GM12875 (cell line): ENCODE results near the gene SLC40A1.
A peak's percentile ranks its signal among the peaks of the same experiment; 100 is the strongest.

Source experiments
- H3K4me3 ChIP-seq: one replicate; pipeline ENCODE4 v1.5.1; 2011; ENCODE audit warnings: low read depth, low read length, control low read depth
- TF ChIP-seq, protein P1 (sequence below): IDR thresholded peaks from 2 replicates; pipeline ENCODE4 v1.5.1; 2011; ENCODE audit warnings: low read depth, mild to moderate bottlenecking, control low read depth, inconsistent platforms, low read length, moderate library complexity, borderline replicate concordance; ENCODE audit not compliant: insufficient read depth

SLC40A1 gene, protein sequence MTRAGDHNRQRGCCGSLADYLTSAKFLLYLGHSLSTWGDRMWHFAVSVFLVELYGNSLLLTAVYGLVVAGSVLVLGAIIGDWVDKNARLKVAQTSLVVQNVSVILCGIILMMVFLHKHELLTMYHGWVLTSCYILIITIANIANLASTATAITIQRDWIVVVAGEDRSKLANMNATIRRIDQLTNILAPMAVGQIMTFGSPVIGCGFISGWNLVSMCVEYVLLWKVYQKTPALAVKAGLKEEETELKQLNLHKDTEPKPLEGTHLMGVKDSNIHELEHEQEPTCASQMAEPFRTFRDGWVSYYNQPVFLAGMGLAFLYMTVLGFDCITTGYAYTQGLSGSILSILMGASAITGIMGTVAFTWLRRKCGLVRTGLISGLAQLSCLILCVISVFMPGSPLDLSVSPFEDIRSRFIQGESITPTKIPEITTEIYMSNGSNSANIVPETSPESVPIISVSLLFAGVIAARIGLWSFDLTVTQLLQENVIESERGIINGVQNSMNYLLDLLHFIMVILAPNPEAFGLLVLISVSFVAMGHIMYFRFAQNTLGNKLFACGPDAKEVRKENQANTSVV

DNA sequence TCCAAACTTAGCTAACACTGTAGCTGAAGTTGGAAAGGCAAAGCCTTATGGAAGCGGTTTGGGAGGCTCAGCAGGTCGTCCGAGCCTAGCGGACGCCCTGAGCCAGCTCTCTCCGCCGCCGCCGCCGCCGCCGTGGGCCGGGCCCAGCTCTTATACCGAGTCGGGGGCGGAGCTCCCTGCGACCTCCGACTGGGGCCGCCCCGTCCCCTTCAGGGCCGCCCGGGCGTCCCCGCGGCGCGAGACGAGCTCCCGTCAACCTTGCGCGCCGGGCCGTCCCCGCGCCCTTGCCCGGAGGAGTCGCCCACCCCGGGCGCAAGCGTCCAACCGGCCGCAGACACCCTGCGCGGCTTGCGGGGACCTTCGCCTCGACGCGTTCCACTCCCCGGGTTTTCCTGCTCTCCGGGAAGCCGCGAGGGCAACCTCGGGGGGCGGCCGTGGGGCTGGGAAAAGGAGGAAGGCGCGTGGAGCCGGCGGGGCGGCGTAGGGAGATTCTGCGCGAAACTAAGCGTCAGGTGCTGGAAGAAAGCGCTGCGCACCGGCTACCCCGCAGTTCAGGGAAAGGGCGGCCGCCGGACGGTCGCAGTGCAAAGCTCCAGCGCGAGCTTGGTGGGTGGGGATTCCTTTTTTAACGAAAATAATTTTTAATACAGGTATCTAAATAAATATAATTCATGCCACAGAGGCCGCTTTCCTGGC, at the start of gene SLC40A1:
SLC40A1 (minus strand) TSS at position 129 of the 696 bp plus-strand sequence. CDS start 326 bp downstream, outside the sequence.
- peak within 1 kb of the TSS; percentile 33 for H3K4me3 ChIP-seq
- TF ChIP-seq, protein P1, sequence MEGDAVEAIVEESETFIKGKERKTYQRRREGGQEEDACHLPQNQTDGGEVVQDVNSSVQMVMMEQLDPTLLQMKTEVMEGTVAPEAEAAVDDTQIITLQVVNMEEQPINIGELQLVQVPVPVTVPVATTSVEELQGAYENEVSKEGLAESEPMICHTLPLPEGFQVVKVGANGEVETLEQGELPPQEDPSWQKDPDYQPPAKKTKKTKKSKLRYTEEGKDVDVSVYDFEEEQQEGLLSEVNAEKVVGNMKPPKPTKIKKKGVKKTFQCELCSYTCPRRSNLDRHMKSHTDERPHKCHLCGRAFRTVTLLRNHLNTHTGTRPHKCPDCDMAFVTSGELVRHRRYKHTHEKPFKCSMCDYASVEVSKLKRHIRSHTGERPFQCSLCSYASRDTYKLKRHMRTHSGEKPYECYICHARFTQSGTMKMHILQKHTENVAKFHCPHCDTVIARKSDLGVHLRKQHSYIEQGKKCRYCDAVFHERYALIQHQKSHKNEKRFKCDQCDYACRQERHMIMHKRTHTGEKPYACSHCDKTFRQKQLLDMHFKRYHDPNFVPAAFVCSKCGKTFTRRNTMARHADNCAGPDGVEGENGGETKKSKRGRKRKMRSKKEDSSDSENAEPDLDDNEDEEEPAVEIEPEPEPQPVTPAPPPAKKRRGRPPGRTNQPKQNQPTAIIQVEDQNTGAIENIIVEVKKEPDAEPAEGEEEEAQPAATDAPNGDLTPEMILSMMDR: no peak

DNA sequence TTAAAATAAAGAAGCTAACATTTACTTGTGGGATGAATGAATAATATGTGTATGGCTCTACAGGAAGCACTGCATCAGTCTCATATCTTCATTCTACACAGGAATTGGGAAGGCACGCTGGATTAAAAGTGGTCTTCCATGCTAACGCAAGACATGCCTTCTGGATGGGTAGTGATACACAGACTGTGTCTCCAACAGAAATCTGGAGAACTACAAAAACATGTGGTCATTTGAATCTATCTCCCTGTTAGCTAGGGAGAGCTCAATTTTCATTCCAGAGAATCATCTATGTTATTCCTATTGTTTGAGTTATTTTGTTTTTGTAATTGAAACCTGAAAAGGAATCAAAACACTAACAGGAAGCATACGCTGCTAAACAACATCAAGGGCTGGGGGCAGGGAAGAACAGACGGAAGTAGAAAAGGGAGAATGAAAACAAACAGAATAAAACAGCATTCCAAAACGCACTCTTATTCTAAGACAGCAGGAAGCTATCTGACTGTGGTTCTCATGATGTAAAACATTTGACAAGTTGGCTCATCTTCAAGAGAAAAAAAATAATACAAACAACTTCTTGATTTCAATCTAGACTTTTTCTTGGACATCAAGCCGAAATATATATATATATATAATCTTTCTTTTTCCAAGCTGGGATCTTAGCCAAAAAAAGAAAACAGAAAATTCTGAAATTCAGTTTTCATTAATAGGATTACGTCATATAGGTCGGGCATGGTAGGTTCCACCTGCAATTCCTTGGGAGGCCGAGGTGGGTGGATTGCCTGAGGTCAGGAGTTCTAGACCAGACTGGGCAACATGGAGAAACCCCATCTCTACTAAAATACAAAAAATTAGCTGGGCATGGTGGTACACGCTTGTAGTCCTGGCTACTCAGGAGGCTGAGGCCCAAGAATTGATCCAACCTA, 49.2 kb upstream of the SLC40A1 start:
- H3K4me3 ChIP-seq: no peak overlapping the region
- TF ChIP-seq, protein P1: no peak

DNA sequence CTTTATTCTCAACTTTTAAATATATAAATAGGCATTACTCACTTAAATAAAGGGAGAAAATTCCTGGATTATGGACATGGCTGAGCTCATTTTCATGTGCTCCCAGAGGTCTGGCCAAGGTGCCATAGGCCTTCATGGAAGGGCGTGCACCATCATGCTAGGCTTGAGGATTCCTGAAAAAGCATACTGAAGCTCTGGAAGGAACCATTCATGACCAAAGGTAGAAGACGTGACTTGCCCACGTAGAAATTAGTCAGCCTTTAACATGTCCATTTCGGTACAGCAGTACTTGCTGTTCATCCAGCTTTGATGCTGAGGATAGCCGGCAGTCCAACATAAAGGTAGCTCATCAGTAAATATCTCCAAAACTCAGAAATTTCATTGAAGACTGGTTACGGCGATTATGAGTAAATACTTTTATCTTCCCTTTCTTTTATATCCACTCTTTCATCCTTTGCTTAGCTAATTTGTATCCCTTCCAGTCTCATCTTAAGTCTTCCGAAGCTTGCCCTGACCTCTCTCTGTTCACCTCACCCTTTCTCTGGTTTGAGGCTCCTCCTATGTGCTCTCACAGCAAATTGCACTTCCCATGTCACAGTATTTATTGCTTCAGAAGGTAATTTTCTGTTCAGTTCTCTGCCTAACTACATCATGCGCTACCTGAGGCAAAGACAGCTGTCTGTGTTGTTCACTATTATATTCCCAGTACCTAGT, 48.4 kb upstream of the SLC40A1 start:
- no peak overlapping the region for H3K4me3 ChIP-seq
- TF ChIP-seq, protein P1: no peak

DNA sequence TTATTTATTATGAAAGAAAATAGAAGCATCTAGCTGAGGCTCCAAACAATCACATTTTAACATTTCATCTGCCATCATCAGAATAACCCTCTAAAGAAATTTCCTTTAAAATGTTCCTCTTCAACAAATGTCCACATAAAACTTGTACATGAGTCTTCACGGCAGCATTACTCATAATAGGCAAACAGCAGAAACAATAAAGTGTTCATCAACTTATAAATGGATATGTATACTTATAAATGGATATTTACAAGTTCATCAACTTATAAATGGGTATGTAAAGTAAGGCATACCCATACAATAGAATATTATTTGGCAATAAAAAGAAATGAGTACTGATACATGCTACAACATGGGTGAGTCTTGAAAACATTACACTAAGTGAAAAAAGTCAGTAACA, 47.2 kb upstream of the SLC40A1 start:
- TF ChIP-seq, protein P1: no peak
- H3K4me3 ChIP-seq: no peak overlapping the region

DNA sequence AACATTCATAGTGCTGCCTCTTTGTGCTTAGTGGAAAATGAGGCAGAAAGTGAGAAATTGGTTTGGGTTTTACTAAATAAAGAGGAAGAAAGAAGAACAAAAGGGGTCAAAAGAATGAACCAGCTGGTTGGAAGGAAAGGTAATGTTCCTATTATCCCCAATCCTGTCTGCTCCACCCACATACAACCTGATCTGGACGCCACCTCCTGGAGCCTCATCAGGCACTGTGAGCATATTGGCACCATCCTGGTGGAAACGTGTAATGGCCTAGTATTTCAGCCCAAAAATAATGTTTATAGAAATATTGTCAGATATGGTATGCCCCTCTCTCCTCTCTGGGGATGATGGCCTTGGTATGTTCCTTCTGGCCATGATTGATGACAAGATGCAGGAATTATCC, 45.0 kb upstream of the SLC40A1 start:
- no peak overlapping the region for H3K4me3 ChIP-seq

More for the DNA sequence above, 45.0 kb upstream of the SLC40A1 start:
- TF ChIP-seq, protein P1: no peak
